ENCODE measurements around the gene FRMPD4.

GRCh38 chrX:12443534-12444098, 305.3 kb downstream of the FRMPD4 start:
- TF ChIP-seq, protein P1, sequence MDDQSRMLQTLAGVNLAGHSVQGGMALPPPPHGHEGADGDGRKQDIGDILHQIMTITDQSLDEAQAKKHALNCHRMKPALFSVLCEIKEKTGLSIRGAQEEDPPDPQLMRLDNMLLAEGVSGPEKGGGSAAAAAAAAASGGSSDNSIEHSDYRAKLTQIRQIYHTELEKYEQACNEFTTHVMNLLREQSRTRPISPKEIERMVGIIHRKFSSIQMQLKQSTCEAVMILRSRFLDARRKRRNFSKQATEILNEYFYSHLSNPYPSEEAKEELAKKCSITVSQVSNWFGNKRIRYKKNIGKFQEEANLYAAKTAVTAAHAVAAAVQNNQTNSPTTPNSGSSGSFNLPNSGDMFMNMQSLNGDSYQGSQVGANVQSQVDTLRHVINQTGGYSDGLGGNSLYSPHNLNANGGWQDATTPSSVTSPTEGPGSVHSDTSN (IDR thresholded peaks at IDR 0.05), result no peak
- TF ChIP-seq KDM5A (IDR thresholded peaks at IDR 0.05), result no peak
- TF ChIP-seq, protein P2, sequence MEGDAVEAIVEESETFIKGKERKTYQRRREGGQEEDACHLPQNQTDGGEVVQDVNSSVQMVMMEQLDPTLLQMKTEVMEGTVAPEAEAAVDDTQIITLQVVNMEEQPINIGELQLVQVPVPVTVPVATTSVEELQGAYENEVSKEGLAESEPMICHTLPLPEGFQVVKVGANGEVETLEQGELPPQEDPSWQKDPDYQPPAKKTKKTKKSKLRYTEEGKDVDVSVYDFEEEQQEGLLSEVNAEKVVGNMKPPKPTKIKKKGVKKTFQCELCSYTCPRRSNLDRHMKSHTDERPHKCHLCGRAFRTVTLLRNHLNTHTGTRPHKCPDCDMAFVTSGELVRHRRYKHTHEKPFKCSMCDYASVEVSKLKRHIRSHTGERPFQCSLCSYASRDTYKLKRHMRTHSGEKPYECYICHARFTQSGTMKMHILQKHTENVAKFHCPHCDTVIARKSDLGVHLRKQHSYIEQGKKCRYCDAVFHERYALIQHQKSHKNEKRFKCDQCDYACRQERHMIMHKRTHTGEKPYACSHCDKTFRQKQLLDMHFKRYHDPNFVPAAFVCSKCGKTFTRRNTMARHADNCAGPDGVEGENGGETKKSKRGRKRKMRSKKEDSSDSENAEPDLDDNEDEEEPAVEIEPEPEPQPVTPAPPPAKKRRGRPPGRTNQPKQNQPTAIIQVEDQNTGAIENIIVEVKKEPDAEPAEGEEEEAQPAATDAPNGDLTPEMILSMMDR (IDR thresholded peaks at IDR 0.05), result no peak
- TF ChIP-seq MAX (IDR thresholded peaks at IDR 0.05), result no peak
- no peak for TF ChIP-seq BHLHE40 (IDR thresholded peaks at IDR 0.05; ENCODE audit: low read depth, low read length)
- no peak for TF ChIP-seq POLR2A (IDR thresholded peaks at IDR 0.05; ENCODE audit: low read length)
- TF ChIP-seq ESRRA (IDR thresholded peaks at IDR 0.05; ENCODE audit: borderline replicate concordance, low read length), result no peak
- no peak for TF ChIP-seq HOXA7 (CRISPR knock-in tag; IDR thresholded peaks at IDR 0.05)
- TF ChIP-seq EP300 (IDR thresholded peaks at IDR 0.05), result no peak
- no peak for TF ChIP-seq ZFP36 (IDR thresholded peaks at IDR 0.05; ENCODE audit: borderline replicate concordance, partially characterized antibody)
- no peak for TF ChIP-seq KDM1A (IDR thresholded peaks at IDR 0.05; ENCODE audit: low read depth)

All from A549 (cell line).